Skeletal muscle satellite cell (primary cell): Measurements from ENCODE around the gene ANKRD6.

Experiments used
- H3K27me3 ChIP-seq: 2 replicates; pipeline ENCODE4 v1.7.0; 2013; ENCODE audit warnings: low read length; ENCODE audit not compliant: control insufficient read depth, insufficient read depth
- H3K36me3 ChIP-seq: 2 replicates; pipeline ENCODE4 v1.7.0; 2013; ENCODE audit warnings: mild to moderate bottlenecking, control low read depth, low read length; ENCODE audit not compliant: insufficient read depth
- H3K4me1 ChIP-seq: 2 replicates; pipeline ENCODE4 v1.7.0; 2013; ENCODE audit warnings: low read length; ENCODE audit not compliant: control insufficient read depth, insufficient read depth
- H3K4me2 ChIP-seq: 2 replicates; pipeline ENCODE4 v1.7.0; 2013; ENCODE audit warnings: mild to moderate bottlenecking, low read length
- H3K4me3 ChIP-seq: 2 replicates; pipeline ENCODE4 v1.7.0; 2013; ENCODE audit warnings: low read length
- H3K9ac ChIP-seq: 2 replicates; pipeline ENCODE4 v1.7.0; 2013; ENCODE audit warnings: mild to moderate bottlenecking, low read depth, low read length, moderate library complexity
- H3K9me3 ChIP-seq: replicated peaks from 2 replicates; pipeline ENCODE4 v1.7.0; 2013; ENCODE audit warnings: mild to moderate bottlenecking, control low read depth, low read length

The ANKRD6 gene

DNA sequence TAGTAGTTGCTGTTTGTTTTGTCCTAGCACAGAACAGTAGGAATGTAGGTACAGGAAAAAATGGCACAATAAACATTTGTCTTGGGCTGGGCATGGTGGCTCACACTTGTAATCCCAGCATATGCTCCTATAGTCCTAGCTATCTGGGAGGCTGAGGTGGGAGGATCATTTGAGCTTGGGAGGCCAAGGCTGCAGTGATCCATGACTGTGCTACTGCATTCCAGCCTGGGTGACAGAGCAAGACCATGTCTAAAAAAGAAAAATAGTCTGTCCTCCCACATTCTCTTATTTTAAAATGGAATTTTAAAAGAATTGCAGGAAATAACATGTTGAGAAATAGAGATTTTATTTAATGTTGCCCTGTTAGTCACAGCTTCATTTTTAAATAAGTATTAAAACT lies 87.8 kb downstream of the ANKRD6 start:
- Histone ChIP-seq H3K9me3 (no peaks in the 10 kb centered on the region), H3K4me1 (no peaks in the 10 kb centered on the region), H3K4me3 (no peak overlapping the region), H3K36me3 (no peaks in the 10 kb centered on the region), H3K27me3 (no peaks in the 10 kb centered on the region), H3K9ac (no peak overlapping the region), H3K4me2 (no peak overlapping the region)

DNA sequence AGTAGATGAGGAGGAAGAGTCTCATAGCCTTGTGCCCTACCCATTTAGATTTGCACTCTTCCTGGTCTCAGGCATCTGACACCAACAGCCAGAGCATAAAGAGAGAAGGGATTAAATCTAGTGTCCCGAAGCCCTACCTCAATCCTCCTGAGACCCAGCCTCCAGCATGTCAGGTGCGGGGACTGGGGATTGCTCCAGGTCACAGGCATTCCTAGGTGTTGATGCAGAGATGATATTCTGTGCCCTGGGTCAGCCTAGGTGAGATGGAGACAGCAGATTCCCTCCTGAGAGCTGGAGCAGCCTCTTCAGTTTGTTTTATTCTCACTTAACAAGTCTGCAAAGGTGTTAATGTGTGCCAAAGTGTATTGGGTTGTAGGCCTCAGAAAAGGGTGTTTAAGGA lies 89.8 kb downstream of the ANKRD6 start:
- Histone ChIP-seq H3K4me2 (no peak overlapping the region), H3K9ac (no peak overlapping the region), H3K4me3 (no peak overlapping the region), H3K27me3 (no peaks in the 10 kb centered on the region), H3K36me3 (no peaks in the 10 kb centered on the region), H3K4me1 (no peaks in the 10 kb centered on the region), H3K9me3 (no peaks in the 10 kb centered on the region)

DNA sequence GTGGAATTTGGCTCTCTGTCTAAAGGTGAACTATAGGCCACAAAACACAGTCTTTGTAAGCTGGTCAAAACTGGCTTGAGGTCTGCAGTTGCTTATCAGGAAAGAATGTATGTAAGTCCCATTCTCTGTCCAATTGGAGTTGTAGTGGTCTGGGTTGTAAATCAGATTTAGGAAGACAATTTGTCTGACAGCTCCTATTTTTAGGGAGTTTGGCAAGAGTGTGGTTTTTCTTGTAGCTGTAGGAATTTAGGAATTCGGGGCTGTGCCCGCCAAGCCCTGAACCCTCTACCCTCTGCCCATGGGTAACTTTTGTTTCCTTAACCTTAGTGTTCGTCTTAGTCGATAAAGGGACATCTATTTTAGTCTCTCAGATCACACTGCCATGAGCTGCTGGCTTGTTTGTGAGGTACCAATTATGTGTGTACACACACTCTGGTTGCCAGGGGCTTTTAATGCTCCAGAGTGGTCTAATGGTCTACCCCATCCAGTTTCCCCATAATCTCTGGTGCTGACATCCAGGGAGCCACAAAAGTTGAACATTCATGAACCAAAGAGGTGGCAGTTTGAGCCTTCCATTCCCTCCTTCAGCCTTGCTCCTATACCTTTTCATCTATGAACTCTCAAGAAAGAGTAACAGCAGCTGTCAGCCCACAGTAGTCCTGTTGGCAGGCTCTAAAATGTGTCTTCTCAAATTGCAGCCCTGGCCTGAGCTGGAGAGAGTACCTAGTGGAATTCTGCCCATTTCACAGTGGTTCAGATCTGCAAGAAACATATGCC lies 93.0 kb downstream of the ANKRD6 start:
- no peaks in the 10 kb centered on the region for H3K27me3 ChIP-seq
- H3K4me1 ChIP-seq: no peaks in the 10 kb centered on the region
- no peaks in the 10 kb centered on the region for H3K9me3 ChIP-seq
- H3K4me3 ChIP-seq: no peak overlapping the region
- no peaks in the 10 kb centered on the region for H3K36me3 ChIP-seq
- H3K9ac ChIP-seq: no peak overlapping the region
- no peak overlapping the region for H3K4me2 ChIP-seq

DNA sequence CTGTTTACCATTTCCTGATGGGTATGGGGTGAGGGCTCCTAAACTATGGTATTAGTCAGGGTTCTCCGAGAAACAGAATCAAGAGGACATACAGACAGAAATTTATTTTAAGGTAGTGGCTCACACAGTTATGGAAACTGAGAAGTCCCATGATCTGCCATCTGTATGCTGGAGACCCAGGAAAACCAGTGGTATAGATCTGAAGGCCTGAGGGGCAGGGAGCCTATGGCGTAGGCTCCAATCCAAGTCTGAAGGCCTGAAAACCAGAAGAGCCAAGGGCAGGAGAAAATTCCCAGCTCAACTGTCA lies 93.6 kb downstream of the ANKRD6 start:
- H3K4me1 ChIP-seq: no peaks in the 10 kb centered on the region
- H3K9ac ChIP-seq: no peak overlapping the region
- H3K27me3 ChIP-seq: no peaks in the 10 kb centered on the region
- no peak overlapping the region for H3K4me3 ChIP-seq
- H3K9me3 ChIP-seq: no peaks in the 10 kb centered on the region
- no peak overlapping the region for H3K4me2 ChIP-seq
- no peaks in the 10 kb centered on the region for H3K36me3 ChIP-seq

DNA sequence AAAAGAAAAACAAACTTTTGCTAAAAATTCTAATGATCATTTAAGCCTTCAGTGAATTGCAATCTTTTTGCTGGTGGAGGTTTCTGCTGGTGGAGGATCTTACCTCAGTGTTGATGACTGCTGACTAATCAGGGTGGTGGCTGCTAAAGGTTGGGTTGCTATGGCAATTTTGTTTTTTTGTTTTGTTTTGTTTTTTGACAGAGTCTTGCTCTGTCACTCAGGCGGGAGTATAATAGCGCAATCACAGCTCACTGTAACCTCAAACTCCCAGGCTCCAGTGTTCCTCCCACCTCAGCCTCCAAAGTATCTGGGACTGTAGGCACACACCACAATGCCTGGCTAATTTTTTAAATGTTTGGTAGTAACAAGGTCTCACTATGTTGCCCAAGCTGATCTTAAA lies 94.7 kb downstream of the ANKRD6 start:
- Histone ChIP-seq H3K36me3 (no peaks in the 10 kb centered on the region), H3K9me3 (no peaks in the 10 kb centered on the region), H3K9ac (no peak overlapping the region), H3K4me1 (no peaks in the 10 kb centered on the region), H3K27me3 (no peaks in the 10 kb centered on the region), H3K4me3 (no peak overlapping the region), H3K4me2 (no peak overlapping the region)

DNA sequence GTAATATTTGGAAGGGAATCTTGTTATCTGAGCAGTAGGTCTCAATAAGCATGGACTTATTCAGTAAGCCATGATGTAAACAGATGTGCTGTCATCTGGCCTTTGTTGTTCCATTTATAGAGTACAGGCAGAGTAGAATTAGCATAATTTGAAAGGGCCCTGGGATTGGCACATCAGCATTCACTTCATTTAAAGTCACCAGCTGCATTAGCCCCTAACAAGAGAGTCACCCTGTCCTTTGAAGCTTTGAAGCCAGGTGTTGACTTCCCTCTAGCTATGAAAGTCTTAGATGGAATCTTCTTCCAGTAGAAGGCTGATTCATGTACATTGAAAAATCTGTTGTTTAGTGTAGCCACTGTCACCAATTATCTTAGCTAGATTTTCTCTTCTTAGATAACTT lies 95.9 kb downstream of the ANKRD6 start:
- Histone ChIP-seq H3K4me1 (no peaks in the 10 kb centered on the region), H3K27me3 (no peaks in the 10 kb centered on the region), H3K9me3 (no peaks in the 10 kb centered on the region), H3K36me3 (no peaks in the 10 kb centered on the region), H3K4me2 (no peak overlapping the region), H3K4me3 (no peak overlapping the region), H3K9ac (no peak overlapping the region)

DNA sequence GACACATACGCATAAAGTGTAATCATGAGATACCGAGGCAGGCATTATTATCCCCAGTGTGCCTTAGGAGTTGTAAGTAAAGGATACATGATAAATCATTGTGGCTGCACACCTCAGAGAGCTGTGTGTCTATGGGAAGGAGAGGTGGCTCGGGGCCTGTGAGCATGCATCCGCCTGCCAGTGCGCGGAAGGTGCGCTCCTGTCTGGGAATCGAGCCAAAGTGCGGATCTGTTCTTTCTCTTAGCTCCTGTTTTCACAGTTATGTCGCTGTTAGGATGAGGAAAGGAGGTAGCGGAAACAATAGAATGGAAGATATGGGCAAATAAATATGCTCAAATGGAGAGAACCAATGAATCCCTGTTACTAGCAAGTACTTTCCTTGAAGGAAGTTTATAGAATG lies 98.0 kb downstream of the ANKRD6 start:
- H3K4me2 ChIP-seq: no peak overlapping the region
- H3K4me3 ChIP-seq: no peak overlapping the region
- peaks cover 5% of the 10 kb centered on the region for H3K27me3 ChIP-seq
- H3K4me1 ChIP-seq: no peaks in the 10 kb centered on the region
- no peaks in the 10 kb centered on the region for H3K36me3 ChIP-seq
- no peaks in the 10 kb centered on the region for H3K9me3 ChIP-seq
- H3K9ac ChIP-seq: no peak overlapping the region

DNA sequence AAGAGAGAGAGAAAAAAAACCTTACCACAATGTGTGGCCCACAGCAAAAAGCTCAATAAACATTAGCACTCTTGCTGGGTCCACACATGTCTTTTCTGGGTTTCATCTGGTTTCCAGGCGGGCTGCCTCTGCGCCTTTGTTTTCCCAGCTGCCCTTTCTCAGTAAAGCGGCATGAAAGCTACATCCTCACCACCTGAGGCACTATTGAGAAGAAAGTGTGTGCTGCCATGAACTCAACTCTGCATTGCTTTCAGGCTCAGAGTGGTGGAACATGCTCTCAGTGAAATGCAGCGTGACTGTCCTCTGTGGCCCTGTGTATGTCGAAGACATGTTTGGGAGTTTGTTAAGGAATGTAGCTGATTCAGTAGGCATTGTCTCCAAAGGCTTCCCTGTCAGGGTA lies 103.3 kb downstream of the ANKRD6 start:
- Histone ChIP-seq H3K9me3 (no peaks in the 10 kb centered on the region), H3K36me3 (no peaks in the 10 kb centered on the region), H3K4me1 (no peaks in the 10 kb centered on the region), H3K4me2 (no peak overlapping the region), H3K4me3 (no peak overlapping the region), H3K27me3 (peaks cover 9% of the 10 kb centered on the region), H3K9ac (no peak overlapping the region)

DNA sequence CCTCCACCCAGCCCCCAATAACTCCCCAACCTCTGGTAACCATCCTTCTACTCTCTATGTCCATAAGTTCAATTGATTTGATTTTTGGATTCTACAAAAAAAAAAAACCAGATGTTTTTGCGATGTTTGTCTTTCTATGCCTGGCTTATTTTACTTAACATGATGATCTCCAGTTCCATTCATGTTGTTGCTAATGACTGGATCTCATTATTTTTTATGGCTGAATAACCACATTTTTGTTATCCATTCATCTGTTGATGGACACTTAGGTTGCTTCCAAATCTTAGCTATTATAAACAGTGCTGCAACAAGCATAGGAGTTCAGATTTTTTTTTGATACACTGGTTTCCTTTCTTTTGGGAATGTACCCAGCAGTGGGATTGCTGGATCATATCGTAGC lies 106.8 kb downstream of the ANKRD6 start:
- H3K9ac ChIP-seq: no peak overlapping the region
- no peaks in the 10 kb centered on the region for H3K4me1 ChIP-seq
- H3K27me3 ChIP-seq: peaks cover 14% of the 10 kb centered on the region
- no peaks in the 10 kb centered on the region for H3K9me3 ChIP-seq
- H3K4me3 ChIP-seq: no peak overlapping the region
- H3K36me3 ChIP-seq: no peaks in the 10 kb centered on the region
- H3K4me2 ChIP-seq: no peak overlapping the region

DNA sequence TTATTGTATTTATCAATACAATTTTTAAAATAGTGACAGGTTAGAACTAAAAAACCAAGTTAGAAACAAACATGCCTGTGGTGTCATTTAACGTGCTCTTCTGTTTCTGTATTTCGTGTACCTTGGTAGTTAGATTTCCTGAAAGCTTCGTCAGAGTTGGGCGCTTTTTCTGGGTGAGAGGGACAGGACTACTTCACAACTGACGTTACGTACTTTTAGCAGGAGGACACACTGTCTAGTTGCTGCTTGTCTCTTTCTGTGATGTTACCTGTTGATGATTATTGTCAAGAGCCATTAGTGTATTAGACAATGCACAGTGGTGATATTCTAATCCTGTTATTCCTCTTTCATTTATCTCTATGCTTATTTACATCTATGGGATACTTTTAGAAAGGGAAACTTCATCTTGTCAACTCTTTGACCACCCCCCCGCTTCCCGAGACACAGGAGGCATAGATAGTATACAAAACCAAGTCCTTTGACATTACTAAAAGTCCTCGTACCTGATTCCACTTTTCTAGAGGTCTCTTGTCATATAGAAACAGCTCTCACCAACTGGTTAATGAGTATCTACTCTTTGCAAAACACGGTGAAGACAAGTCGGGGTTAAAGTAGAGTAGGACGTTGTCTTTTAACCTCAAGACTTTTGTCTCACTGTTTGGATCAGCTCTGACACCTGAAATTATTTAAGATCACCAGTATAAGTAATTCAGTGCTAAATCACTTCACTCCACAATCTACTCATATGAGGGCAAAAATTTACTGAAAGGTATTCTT lies 109.3 kb downstream of the ANKRD6 start:
- H3K4me2 ChIP-seq: no peak overlapping the region

DNA sequence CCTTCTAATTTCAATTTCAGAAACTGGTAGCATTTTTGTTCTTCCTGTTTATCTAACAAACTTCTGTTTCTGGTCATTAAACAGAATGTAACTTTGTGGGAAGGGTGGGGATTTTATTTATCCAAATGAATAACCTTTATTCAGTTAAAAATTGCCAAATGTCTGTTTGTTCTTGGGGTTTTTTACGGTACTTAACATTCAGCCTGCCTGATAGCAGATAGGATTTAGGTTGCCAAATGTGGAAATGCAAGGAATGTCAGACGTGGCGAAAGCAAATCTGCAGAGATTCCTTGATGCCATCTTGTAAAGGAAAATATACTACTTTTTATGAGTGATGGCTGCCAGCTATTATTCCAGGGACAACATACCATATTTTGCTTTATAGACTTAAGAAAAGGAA lies 109.9 kb downstream of the ANKRD6 start:
- no peak overlapping the region for H3K4me3 ChIP-seq
- no peak overlapping the region for H3K9ac ChIP-seq
- no peaks in the 10 kb centered on the region for H3K36me3 ChIP-seq
- no peak overlapping the region for H3K4me2 ChIP-seq
- no peaks in the 10 kb centered on the region for H3K4me1 ChIP-seq
- no peaks in the 10 kb centered on the region for H3K9me3 ChIP-seq
- peaks cover 10% of the 10 kb centered on the region for H3K27me3 ChIP-seq

More for the DNA sequence above, 109.3 kb downstream of the ANKRD6 start:
- Histone ChIP-seq H3K4me1 (no peaks in the 10 kb centered on the region), H3K4me3 (no peak overlapping the region), H3K27me3 (peaks cover 10% of the 10 kb centered on the region), H3K36me3 (no peaks in the 10 kb centered on the region), H3K9ac (no peak overlapping the region), H3K9me3 (no peaks in the 10 kb centered on the region)

DNA sequence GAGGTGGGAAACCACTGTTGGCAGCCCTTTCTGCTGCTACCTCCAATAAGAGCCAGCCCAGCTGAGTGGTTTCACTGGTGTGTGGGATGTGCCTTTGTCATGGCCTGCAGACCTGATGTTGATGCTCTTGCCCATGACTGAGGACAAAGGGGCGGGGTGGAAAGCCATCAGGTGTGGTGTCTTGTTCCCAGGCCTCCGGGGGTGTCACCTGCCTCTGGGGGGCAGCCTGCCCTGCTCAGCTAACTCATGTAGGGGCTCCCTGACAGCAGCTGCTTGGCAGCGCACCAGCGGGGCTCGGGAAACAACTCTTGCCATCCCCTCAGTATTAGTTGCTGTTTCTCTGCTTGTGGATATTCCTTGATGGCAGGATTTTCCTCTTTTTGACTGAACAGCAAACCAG lies 114.3 kb downstream of the ANKRD6 start:
- H3K36me3 ChIP-seq: no peaks in the 10 kb centered on the region
- H3K27me3 ChIP-seq: peaks cover 10% of the 10 kb centered on the region
- no peaks in the 10 kb centered on the region for H3K9me3 ChIP-seq
- no peak overlapping the region for H3K4me3 ChIP-seq
- no peaks in the 10 kb centered on the region for H3K4me1 ChIP-seq
- no peak overlapping the region for H3K9ac ChIP-seq
- no peak overlapping the region for H3K4me2 ChIP-seq
